LNCAP (cell line): ENCODE measurements around the gene PLXDC2.

Experiments used
- TF ChIP-seq, protein P1 (sequence below): fragments of 450-650 bp; IDR thresholded peaks from 2 replicates; pipeline ENCODE4 v1.5.1; 2017; ENCODE audit warnings: mild to moderate bottlenecking

Gene PLXDC2

DNA sequence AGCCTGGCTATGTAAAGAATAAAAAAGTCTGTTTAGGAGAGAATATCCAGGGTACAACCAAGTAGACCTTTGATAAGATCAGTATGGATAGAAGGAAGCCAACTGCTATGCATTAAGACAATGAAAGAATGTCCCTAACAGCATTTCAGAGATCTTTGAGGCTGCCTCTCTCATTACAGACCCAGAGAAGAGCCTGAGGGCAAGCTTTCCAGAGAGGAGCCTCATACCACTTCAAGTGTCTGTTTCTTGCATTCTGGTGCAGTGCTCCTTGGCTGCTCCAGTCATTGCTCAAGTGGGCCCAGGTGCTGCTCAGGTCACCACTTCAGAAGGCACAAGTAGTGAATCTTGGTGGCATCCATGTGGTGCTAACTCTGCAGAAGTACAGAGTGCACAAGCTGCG, 514.0 kb downstream of the PLXDC2 start:
- TF ChIP-seq, protein P1, sequence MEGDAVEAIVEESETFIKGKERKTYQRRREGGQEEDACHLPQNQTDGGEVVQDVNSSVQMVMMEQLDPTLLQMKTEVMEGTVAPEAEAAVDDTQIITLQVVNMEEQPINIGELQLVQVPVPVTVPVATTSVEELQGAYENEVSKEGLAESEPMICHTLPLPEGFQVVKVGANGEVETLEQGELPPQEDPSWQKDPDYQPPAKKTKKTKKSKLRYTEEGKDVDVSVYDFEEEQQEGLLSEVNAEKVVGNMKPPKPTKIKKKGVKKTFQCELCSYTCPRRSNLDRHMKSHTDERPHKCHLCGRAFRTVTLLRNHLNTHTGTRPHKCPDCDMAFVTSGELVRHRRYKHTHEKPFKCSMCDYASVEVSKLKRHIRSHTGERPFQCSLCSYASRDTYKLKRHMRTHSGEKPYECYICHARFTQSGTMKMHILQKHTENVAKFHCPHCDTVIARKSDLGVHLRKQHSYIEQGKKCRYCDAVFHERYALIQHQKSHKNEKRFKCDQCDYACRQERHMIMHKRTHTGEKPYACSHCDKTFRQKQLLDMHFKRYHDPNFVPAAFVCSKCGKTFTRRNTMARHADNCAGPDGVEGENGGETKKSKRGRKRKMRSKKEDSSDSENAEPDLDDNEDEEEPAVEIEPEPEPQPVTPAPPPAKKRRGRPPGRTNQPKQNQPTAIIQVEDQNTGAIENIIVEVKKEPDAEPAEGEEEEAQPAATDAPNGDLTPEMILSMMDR = no peak

DNA sequence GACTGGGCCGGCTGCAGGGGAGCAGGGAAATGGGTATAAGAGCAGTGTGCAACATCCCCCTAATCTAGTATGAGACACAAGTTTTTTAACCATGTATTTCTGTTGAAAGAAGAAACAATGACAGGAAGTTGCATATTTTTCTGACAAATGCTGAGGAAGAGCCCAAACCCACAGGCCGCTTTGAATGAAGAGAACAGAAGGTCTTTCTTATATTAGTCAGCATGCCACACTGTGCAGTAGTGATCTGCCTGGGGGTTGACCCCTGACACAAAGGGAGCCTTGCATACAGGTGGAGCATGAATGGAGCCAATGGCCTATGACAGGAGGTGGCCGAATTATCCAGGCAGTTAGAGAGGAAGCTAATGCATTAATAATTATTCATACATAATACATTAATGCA, 518.3 kb downstream of the PLXDC2 start:
- TF ChIP-seq, protein P1 = no peak
